ENCODE measurements around the gene ZFP92. TPM values are rescaled to one million over a fixed set of nuclear protein-coding genes. Genes with fewer than 3 reads are reported as not detected.
A peak's percentile ranks its signal among the peaks of the same experiment; 100 is the strongest.

Gene ZFP92
- total RNA-seq, 4 donors from 2014 or later: 1.5 to 3.8 (median 2.0) TPM

GRCh38 chrX:153433161-153433680, 21.9 kb downstream of the ZFP92 start:
- no peaks in the 10 kb centered on the region for H3K36me3 ChIP-seq
- ATAC-seq: no peak
- H3K4me3 ChIP-seq: no peak overlapping the region
- WGBS, 2 donors (ENCODE audit: low coverage in 1 of 2): 83% methylated on average over 2 of the region's 12 CpGs; no CpG with 5 or more reads in 1 of the 2 donors
- H3K27ac ChIP-seq: no peak overlapping the region
- H3K4me1 ChIP-seq: no peaks in the 10 kb centered on the region
- H3K27me3 ChIP-seq: no peaks in the 10 kb centered on the region
- TF ChIP-seq POLR2A (IDR thresholded peaks at IDR 0.05) (no peak), CTCF (IDR thresholded peaks at IDR 0.05) (no peak), POLR2AphosphoS5 (IDR thresholded peaks at IDR 0.05) (no peak), EP300 (IDR thresholded peaks at IDR 0.05) (no peak)
- no peaks in the 10 kb centered on the region for H3K9me3 ChIP-seq

GRCh38 chrX:153433781-153434285, 22.6 kb downstream of the ZFP92 start:
- no peaks in the 10 kb centered on the region for H3K4me1 ChIP-seq
- WGBS, 2 donors (ENCODE audit: low coverage in 1 of 2): no CpG with 5 or more reads among the region's 17 CpGs
- H3K36me3 ChIP-seq: no peaks in the 10 kb centered on the region
- ATAC-seq: no peak
- no peak for TF ChIP-seq EP300 (IDR thresholded peaks at IDR 0.05)
- H3K27ac ChIP-seq: no peak overlapping the region
- no peaks in the 10 kb centered on the region for H3K9me3 ChIP-seq
- no peaks in the 10 kb centered on the region for H3K27me3 ChIP-seq
- no peak overlapping the region for H3K4me3 ChIP-seq

- no peak for ATAC-seq
Measured at GRCh38 chrX:153434801-153435200, 23.5 kb downstream of the ZFP92 start.

GRCh38 chrX:153435845-153436244, 24.6 kb downstream of the ZFP92 start:
- no peak for ATAC-seq
- no peak overlapping the region for H3K4me3 ChIP-seq
- no peak overlapping the region for H3K27ac ChIP-seq
- TF ChIP-seq POLR2A (IDR thresholded peaks at IDR 0.05) (no peak), EP300 (IDR thresholded peaks at IDR 0.05) (no peak), POLR2AphosphoS5 (IDR thresholded peaks at IDR 0.05) (no peak), CTCF (IDR thresholded peaks at IDR 0.05) (no peak)
- no peaks in the 10 kb centered on the region for H3K9me3 ChIP-seq
- no peaks in the 10 kb centered on the region for H3K36me3 ChIP-seq
- H3K27me3 ChIP-seq: peaks cover 7% of the 10 kb centered on the region
- H3K4me1 ChIP-seq: no peaks in the 10 kb centered on the region
- WGBS, 2 donors (ENCODE audit: low coverage in 1 of 2): 44 to 67% methylated on average over 3 of the region's 3 CpGs

More at GRCh38 chrX:153434801-153435200, 23.5 kb downstream of the ZFP92 start:
- TF ChIP-seq CTCF (IDR thresholded peaks at IDR 0.05): no peak
- no peak for TF ChIP-seq EP300 (IDR thresholded peaks at IDR 0.05)
- no peak for TF ChIP-seq POLR2A (IDR thresholded peaks at IDR 0.05)
- TF ChIP-seq POLR2AphosphoS5 (IDR thresholded peaks at IDR 0.05): no peak
- Histone ChIP-seq H3K27me3 (peaks cover 5% of the 10 kb centered on the region), H3K27ac (no peak overlapping the region), H3K9me3 (no peaks in the 10 kb centered on the region), H3K4me1 (no peaks in the 10 kb centered on the region), H3K4me3 (no peak overlapping the region), H3K36me3 (no peaks in the 10 kb centered on the region)
- WGBS, 2 donors (ENCODE audit: low coverage in 1 of 2): no CpG with 5 or more reads among the region's 8 CpGs

GRCh38 chrX:153438532-153438931, 27.3 kb downstream of the ZFP92 start:
- Histone ChIP-seq H3K27ac (no peak overlapping the region), H3K4me3 (no peak overlapping the region), H3K27me3 (peaks cover 11% of the 10 kb centered on the region), H3K4me1 (no peaks in the 10 kb centered on the region), H3K36me3 (no peaks in the 10 kb centered on the region), H3K9me3 (no peaks in the 10 kb centered on the region)
- WGBS, 2 donors (ENCODE audit: low coverage in 1 of 2): 38 to 62% methylated on average over 3 to 7 of the region's 8 CpGs
- TF ChIP-seq CTCF (IDR thresholded peaks at IDR 0.05) (peak in 1 of 4 experiments; percentile 19), EP300 (IDR thresholded peaks at IDR 0.05) (no peak), POLR2AphosphoS5 (IDR thresholded peaks at IDR 0.05) (no peak)
- no peak for ATAC-seq

Data from gastroesophageal sphincter (tissue), 4 donors.